Thyroid gland (tissue), 4 donors: ENCODE data around the gene INIP. TPM values are rescaled to one million over a fixed set of nuclear protein-coding genes. Genes with fewer than 3 reads are reported as not detected.

ENCODE experiments used
- DNase-seq, 2 donors: peaks; one replicate each; pipeline ENCODE4 v3.0.0-alpha.2; 2019
- H3K27ac ChIP-seq, 3 donors: fragments of 200-600 bp; sonication (generic); 1 replicate in 2 of 3; 2 replicates in 1 of 3; pipeline ENCODE4 v1.5.1; 2016 to 2019; ENCODE audit warnings: mild to moderate bottlenecking in 1 of 3, moderate library complexity in 1 of 3
- H3K27me3 ChIP-seq: fragments of 200-600 bp; sonication (generic); one replicate; pipeline ENCODE4 v1.5.1; 2019
- H3K36me3 ChIP-seq, 2 donors: fragments of 200-600 bp; sonication (generic); one replicate each; pipeline ENCODE4 v1.5.1; 2016 to 2019
- H3K4me1 ChIP-seq, 2 donors: fragments of 200-600 bp; sonication (generic); one replicate each; pipeline ENCODE4 v1.5.1; 2017 to 2019
- H3K4me3 ChIP-seq, 3 donors: fragments of 200-600 bp; sonication (generic); replicated peaks in 1 of 3; 1 replicate in 2 of 3; 2 replicates in 1 of 3; pipeline ENCODE4 v1.5.1; 2016; ENCODE audit warnings: mild to moderate bottlenecking in 1 of 3
- H3K9me3 ChIP-seq: fragments of 200-600 bp; sonication (generic); one replicate; pipeline ENCODE4 v1.5.1; 2017
- POLR2A ChIP-seq, 2 donors: fragments of 450-650 bp; IDR thresholded peaks; one replicate each; pipeline ENCODE4 v1.6.1; 2017; ENCODE audit warnings: antibody characterized with exemption in 2 of 2, mild to moderate bottlenecking in 2 of 2, moderate library complexity in 1 of 2
- WGBS, 2 donors: methylation state at CpG; one replicate each; pipeline ENCODE4 v1.1.5; 2017; 5-methylcytosine and 5-hydroxymethylcytosine counted together
- intact Hi-C: fragments of 100-400 bp; cut with DNase I; formaldehyde crosslinking; loops from one replicate; pipeline ENCODE4 v1.15.1; 2023
- total RNA-seq, 4 donors: library from RNA; depleted of rRNA; stranded (reverse); fragments of >200 nt; gene quantifications; one replicate each; pipeline ENCODE4 v1.2.3, GENCODE V29; 2016
- TF ChIP-seq, protein P1 (sequence below), 6 experiments: fragments of 200-600 bp in 3 of 6; fragments of 450-650 bp in 3 of 6; sonication (generic) in 3 of 6; IDR thresholded peaks; one replicate each; pipeline ENCODE4 v1.5.1; 2016 to 2019; ENCODE audit warnings: antibody characterized with exemption in 6 of 6, mild to moderate bottlenecking in 2 of 6, inconsistent platforms in 1 of 6, moderate library complexity in 1 of 6

INIP gene
- total RNA-seq, 4 donors from 2014 or later, result 12.6 to 23.7 (median 18.2) TPM

DNA sequence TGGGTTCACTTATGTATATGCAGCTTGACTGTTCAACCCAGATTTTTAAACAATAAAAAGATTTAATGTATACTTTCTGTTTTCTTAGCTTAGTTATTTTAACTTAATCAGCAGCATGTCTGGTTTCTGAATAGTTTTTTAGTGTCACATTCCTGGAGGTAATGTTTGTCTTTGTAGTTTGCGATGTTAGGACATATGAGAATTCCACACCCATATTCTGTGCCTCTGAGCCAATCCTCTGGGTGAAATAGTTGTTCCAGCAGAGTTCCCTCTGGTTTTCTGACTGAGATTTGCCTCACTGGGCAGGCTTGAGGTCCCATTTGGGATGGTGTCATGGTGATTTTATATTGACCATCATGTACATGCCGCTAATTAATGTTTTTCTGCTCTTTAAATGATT, 48.6 kb downstream of the INIP start:
- intact Hi-C loops, result no loop called here
- H3K4me3 ChIP-seq, result no peak overlapping the region
- H3K27ac ChIP-seq, result no peak overlapping the region
- H3K4me1 ChIP-seq, result no peaks in the 10 kb centered on the region
- TF ChIP-seq, protein P1, sequence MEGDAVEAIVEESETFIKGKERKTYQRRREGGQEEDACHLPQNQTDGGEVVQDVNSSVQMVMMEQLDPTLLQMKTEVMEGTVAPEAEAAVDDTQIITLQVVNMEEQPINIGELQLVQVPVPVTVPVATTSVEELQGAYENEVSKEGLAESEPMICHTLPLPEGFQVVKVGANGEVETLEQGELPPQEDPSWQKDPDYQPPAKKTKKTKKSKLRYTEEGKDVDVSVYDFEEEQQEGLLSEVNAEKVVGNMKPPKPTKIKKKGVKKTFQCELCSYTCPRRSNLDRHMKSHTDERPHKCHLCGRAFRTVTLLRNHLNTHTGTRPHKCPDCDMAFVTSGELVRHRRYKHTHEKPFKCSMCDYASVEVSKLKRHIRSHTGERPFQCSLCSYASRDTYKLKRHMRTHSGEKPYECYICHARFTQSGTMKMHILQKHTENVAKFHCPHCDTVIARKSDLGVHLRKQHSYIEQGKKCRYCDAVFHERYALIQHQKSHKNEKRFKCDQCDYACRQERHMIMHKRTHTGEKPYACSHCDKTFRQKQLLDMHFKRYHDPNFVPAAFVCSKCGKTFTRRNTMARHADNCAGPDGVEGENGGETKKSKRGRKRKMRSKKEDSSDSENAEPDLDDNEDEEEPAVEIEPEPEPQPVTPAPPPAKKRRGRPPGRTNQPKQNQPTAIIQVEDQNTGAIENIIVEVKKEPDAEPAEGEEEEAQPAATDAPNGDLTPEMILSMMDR (IDR thresholded peaks at IDR 0.05), result no peak
- no peak for TF ChIP-seq POLR2A (IDR thresholded peaks at IDR 0.05)
- no peaks in the 10 kb centered on the region for H3K36me3 ChIP-seq
- H3K27me3 ChIP-seq, result no peaks in the 10 kb centered on the region
- whole genome bisulfite sequencing, 2 donors, result 73 to 75% methylated on average over 2 of the region's 2 CpGs
- DNase-seq, result no peak
- H3K9me3 ChIP-seq, result no peaks in the 10 kb centered on the region

- no peak for TF ChIP-seq POLR2A (IDR thresholded peaks at IDR 0.05)
- TF ChIP-seq, protein P1 (IDR thresholded peaks at IDR 0.05), result no peak
- no peaks in the 10 kb centered on the region for H3K27me3 ChIP-seq
- no peaks in the 10 kb centered on the region for H3K36me3 ChIP-seq
- intact Hi-C loops, result no loop called here
- H3K4me1 ChIP-seq, result no peaks in the 10 kb centered on the region
- H3K27ac ChIP-seq, result no peak overlapping the region
- 83 to 91% methylated on average over 4 of the region's 4 CpGs for WGBS, 2 donors
- H3K9me3 ChIP-seq, result no peaks in the 10 kb centered on the region
- no peak overlapping the region for H3K4me3 ChIP-seq
- no peak for DNase-seq
These were observed 52.6 kb downstream of the INIP start for GRCh38 chr9:112665347-112665746.

DNA sequence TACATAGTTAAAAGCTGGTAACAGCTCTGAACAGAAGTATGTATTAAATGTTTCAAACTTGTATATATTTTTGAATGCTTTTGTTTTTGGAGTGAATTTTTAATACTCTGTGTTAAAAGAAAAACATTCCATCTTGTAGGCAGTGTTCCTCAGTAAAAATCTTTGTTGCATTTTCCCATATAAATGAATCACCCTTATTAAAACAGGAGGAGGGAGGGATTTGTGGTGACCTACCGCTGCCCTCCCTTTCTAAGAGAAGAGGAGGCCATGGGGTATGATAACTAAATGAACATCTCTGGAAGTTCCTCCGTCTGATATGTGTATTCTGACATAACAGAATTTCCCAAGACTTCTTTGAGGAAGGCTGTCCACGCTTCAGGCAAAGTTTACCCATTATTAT, 53.4 kb downstream of the INIP start:
- no peak for DNase-seq
- Histone ChIP-seq H3K4me3 (no peak overlapping the region), H3K27me3 (no peaks in the 10 kb centered on the region), H3K27ac (no peak overlapping the region), H3K36me3 (no peaks in the 10 kb centered on the region), H3K4me1 (no peaks in the 10 kb centered on the region), H3K9me3 (no peaks in the 10 kb centered on the region)
- intact Hi-C loops, result no loop called here
- 93 to 94% methylated on average over 3 of the region's 3 CpGs for WGBS, 2 donors
- TF ChIP-seq, protein P1 (IDR thresholded peaks at IDR 0.05), result no peak
- no peak for TF ChIP-seq POLR2A (IDR thresholded peaks at IDR 0.05)

DNA sequence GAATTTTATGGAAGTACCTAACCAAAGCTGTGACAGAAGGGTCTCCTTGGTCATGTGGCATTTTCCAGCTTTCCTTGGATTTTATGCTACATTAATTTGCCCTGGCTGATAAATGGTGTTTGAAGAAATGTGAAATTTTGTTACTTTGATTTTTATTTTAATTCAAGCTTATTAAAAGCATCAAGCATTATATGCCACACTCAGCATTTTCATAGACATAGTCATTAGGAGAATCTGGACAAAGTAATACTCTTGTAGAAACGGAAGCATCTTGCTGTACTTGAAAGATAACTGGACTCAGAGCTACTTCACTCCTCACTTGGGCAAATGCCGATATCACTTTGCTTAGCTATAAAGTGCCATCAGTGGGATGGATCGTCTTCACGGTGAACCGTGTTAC, 54.2 kb downstream of the INIP start:
- TF ChIP-seq, protein P1 (IDR thresholded peaks at IDR 0.05), result no peak
- TF ChIP-seq POLR2A (IDR thresholded peaks at IDR 0.05), result no peak
- H3K4me3 ChIP-seq, result no peak overlapping the region
- WGBS, 2 donors, result 94 to 95% methylated on average over 5 of the region's 5 CpGs
- intact Hi-C loops, result no loop called here
- H3K9me3 ChIP-seq, result no peaks in the 10 kb centered on the region
- H3K36me3 ChIP-seq, result no peaks in the 10 kb centered on the region
- no peak overlapping the region for H3K27ac ChIP-seq
- DNase-seq, result no peak
- H3K27me3 ChIP-seq, result no peaks in the 10 kb centered on the region
- no peaks in the 10 kb centered on the region for H3K4me1 ChIP-seq

DNA sequence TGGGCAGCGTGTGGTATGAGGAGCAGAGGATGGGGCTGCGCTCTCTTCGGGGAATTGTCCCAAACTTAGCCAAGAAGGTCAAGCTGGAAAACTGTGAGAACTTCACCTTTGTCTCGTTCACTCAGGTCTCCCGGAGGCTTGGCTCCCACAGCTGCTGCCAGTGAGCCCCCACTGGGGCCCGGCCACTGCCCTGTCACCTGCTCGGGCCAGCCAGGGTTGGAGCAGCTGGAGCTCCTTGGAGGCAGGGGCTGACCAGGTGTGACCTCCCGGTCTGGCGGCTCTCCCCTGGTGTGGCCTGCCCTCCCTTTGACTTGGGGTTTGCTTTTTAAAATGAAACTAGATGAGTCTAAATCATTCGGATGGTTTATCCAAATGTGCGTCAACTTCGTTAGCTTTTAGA, 58.0 kb downstream of the INIP start:
- Histone ChIP-seq H3K9me3 (no peaks in the 10 kb centered on the region), H3K27me3 (no peaks in the 10 kb centered on the region), H3K4me3 (no peak overlapping the region), H3K36me3 (no peaks in the 10 kb centered on the region), H3K27ac (no peak overlapping the region), H3K4me1 (no peaks in the 10 kb centered on the region)
- no peak for TF ChIP-seq POLR2A (IDR thresholded peaks at IDR 0.05)
- TF ChIP-seq, protein P1 (IDR thresholded peaks at IDR 0.05), result no peak
- intact Hi-C loops, result no loop called here
- DNase-seq, result no peak
- WGBS, 2 donors, result 96 to 99% methylated on average over 8 to 12 of the region's 12 CpGs
